Measurements from ENCODE around the gene TNFRSF18.

TNFRSF18 gene

DNA sequence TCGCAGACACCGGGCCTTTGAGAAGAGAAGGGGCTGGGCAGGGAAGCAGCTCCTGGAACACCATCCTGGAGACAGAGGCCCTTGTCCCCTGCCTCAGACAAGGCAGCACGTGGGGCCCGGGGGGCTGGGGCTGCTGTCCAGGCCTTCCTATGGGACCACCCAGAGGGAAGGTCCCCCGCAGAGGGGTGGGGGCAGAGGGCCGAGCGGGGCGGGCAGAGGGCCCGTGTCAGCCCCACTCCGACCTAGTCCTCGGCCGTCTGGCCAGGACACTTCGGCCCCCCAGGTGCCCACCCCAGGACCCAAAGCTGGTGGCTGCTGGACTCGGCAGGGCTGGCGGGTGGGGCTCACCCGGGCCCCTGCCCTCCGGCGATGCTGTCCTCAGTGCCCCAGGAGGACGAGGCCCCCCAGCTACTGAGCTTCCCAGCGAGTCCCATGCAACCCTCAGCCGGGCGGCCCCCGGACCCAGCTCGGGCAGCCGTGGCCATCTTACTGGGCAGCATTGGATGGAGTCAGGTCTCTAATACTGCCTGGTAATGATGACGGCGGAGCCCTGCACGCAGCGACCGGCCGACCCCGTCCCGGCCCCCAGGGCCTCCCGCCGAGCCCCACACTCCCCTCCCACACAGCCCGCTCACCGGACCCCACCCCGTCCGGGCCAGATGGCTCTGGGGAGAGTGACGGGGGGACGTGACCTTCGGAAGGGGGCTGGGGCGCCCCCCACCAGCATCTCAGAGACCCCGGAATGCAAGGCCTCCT lies 39.6 kb downstream of the TNFRSF18 start:
- no peak for DNase-seq (ENCODE audit: low spot score)
- no peak for FAIRE-seq

- DNase-seq (ENCODE audit: low spot score) (no peak), FAIRE-seq (no peak)
These were observed 40.4 kb downstream of the TNFRSF18 start for GRCh38 chr1:1165900-1166421.

DNA sequence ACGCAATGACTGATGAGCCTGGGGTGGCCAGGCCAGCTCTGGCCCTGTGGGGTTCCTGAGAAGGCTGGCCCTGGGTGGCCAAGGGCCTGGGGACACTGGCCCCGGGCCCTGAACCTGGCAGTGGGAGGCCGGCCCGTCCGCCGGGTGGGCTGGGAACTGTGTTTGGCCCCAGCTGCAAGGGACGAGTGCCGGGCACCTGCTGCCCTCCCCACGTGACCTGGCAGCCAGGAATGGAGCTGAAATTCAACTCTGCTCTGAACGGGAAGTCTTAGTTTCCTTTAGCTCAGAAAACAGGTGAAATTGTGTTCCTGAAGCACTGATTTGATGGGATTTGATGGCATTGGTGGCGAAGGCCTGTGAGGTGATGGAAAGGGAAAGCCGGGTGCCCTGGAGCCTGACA lies 40.9 kb downstream of the TNFRSF18 start:
- no peak for FAIRE-seq
- no peak for DNase-seq (ENCODE audit: low spot score)

GRCh38 chr1:1164701-1165451 lies 41.5 kb downstream of the TNFRSF18 start:
- FAIRE-seq = no peak
- no peak for DNase-seq (ENCODE audit: low spot score)

GRCh38 chr1:1164361-1164700 lies 42.1 kb downstream of the TNFRSF18 start:
- no peak for FAIRE-seq
- no peak for DNase-seq (ENCODE audit: low spot score)

DNA sequence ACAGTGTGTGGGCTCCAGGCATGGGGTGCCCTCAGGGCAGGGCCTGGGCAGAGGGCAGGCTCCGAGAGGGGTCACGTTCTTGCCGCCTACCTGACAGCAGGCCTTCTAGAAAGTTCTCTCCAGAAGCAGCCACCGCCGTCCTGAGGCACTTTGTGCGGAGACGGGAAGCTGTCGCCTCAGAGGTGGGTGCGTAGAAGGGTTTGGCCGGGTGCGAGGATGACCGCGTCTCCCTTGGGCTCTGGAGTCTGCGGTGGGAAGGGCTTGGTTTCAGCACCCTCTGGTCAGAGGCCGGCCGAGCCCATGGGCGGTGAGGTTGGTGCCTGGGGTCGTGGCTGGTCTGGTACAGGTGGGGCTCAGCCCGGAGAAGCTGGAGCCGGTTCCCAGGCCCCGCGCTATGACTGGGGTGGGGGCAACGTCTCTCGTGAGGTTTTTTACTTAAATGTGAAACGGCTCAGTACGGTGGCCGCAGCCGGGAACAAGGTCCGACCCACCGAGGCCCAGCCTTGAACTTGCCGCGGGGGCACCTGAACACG lies 42.8 kb downstream of the TNFRSF18 start:
- FAIRE-seq (no peak), DNase-seq (ENCODE audit: low spot score) (no peak)

DNA sequence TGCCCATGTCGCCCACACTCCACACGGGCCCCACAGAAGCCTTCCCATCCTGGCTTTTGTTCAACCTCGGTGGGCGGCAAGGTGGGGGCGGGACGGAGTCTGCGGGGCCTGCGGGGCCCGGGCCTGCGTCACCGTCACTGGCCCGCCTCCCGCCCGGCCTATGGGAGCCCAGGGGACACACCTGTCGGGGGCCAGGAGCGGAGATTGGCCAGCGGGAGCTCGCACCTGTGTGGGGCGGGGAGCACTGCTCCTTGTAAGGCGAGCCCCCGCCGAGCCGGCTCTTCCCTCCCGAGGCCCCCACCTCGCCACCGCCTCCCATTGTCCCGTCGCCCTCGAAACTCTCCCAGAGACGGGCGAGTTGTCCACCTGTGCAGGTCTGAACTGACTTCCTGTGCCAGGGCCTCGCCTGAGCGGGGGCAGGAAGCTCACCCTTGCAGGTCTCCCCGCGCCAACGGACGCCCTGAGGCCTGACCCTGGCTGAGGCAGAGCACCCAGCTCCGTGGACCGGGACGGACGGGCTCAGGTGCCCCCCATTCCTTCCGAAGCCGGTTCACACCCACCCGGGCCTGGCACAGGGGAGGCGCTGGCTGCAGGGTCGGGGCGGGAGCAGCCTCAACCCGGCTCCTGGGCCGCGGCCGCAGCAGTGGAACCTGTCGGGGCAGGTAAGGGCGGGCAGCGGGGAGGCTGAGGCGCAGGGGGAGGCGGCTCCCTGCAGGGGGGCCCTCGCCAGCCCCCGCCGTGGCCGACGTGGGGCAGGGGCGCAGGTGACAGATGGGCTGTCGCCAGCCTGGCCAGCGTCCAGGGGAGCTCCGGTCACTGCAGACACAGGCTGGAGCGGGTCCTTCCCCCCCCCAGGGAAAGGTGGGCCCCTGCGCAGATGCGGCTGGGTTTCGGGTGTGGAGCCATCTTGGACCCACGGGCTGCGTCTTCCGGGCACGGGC lies 43.5 kb downstream of the TNFRSF18 start:
- FAIRE-seq (no peak), DNase-seq (ENCODE audit: low spot score) (no peak)

- no peak for DNase-seq (ENCODE audit: low spot score)
- FAIRE-seq = no peak
These were observed 44.7 kb downstream of the TNFRSF18 start for GRCh38 chr1:1161683-1162079.

DNA sequence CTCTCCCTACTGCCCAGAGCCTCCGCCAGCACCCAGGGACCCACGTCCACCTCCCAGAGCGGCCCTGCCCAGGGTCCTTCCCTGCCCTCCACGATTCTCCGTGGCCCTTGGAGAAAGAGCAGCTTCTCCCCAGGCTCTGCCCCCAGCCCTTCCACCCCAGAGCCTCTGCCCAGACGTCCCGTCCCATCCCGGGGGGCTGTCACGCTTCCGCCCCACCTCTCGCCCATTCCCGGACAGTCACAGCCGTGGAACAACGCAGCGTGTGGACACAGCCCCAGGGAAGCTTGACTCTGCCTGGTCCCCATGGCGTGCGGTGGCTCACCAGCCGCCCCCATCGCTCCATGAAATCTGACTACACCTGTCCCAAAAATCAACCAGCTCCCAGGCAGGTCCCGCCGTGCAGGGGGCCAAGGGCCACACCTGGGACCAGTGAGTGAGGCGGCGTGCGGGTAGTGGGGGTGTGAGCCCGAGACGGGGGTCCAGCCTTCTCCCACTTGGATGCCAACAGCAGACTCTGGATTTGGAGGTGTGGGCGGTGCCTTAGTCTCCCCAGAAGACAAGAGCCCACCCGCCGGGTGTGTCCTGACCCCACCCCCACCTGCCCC lies 45.2 kb downstream of the TNFRSF18 start:
- no peak for DNase-seq (ENCODE audit: low spot score)
- no peak for FAIRE-seq

- FAIRE-seq (no peak), DNase-seq (ENCODE audit: low spot score) (no peak)
These were observed 46.0 kb downstream of the TNFRSF18 start for GRCh38 chr1:1160281-1160930.

- peak; percentile 43 for DNase-seq (ENCODE audit: low spot score)
These were observed 48.3 kb downstream of the TNFRSF18 start for GRCh38 chr1:1157914-1158710.

DNA sequence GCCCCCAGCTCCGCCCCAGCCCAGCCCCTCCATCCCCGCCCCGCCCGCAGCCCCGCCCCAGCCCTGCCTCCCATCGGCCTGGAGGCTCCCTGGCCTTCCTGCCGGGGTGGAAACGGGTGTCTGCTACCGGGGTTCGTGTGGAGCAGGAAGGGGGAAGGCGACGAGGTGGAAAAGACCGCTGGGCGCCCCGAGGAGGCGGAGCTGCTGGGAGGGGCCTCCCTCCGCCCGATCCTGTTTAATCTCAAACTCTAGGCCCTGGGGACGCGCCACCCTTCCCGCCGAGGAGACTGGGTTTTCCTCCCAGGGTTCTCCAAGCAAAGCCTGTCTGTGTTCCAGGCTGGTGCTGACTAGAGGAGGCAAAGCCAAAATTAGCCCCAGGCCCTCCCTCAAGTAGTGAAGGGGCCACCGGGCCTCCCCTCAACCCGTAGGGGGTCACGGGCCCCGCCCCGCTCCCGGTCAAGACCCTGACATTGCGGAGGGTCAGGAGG lies 48.9 kb downstream of the TNFRSF18 start:
- DNase-seq (ENCODE audit: low spot score) (no peak), FAIRE-seq (no peak)

More at GRCh38 chr1:1157914-1158710, 48.3 kb downstream of the TNFRSF18 start:
- no peak for FAIRE-seq

GRCh38 chr1:1157033-1157365 lies 49.4 kb downstream of the TNFRSF18 start:
- no peak for DNase-seq (ENCODE audit: low spot score)
- FAIRE-seq = no peak

GRCh38 chr1:1156140-1157032 lies 50.0 kb downstream of the TNFRSF18 start:
- no peak for DNase-seq (ENCODE audit: low spot score)
- FAIRE-seq = no peak

DNA sequence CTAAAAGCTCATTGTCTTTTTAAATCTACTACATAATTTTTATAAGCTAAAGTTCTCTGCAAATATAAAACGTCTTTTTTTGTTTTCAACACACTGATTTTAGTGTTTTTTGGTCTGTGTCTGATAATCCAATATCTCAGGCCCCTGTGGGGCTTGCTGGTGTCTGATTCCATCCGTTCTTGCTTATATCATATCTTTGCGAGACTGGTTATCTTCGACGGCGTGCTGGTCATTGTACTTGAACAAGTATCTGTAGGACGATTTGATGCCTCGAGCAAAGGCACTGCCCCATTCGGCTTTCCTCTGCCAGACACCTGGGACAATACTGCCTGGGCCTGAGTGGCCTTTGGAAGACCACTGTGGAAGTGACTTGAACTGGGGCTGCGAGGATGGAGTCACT lies 51.1 kb downstream of the TNFRSF18 start:
- no peak for FAIRE-seq
- DNase-seq (ENCODE audit: low spot score) = no peak

DNA sequence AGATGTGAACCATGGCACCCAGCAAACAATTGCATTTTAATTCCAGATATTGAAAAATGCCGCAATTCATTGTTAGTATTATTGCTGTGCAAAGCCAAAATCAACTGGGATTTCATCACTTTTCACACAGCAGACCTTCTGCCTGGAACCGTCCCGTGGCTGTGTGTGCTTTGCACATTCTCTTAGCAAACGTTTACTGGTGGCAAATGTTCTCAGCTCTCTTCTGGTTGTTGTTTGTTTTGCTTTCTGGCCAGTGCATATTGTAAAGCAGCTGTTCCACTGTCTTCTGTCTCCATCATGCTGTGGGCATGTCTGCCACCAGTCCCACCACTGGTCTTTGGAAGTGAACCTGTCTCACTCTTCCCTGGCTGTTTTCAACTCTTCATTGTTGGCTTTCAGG lies 52.5 kb downstream of the TNFRSF18 start:
- no peak for FAIRE-seq
- DNase-seq (ENCODE audit: low spot score) = no peak
